Endothelial cell (in vitro differentiated cells): ENCODE measurements around the gene AGBL1. TPM values are rescaled to one million over a fixed set of nuclear protein-coding genes. Genes with fewer than 3 reads are reported as not detected.

Experiments used
- DNase-seq: peaks from one replicate; pipeline ENCODE4 v3.0.0; 2021; ENCODE audit warnings: low spot score
- H3K27ac Mint-ChIP-seq: one replicate; pipeline ENCODE4 v1.8.0; 2021; ENCODE audit warnings: mixed read lengths, inconsistent platforms; ENCODE audit not compliant: unreplicated experiment
- H3K27me3 Mint-ChIP-seq: one replicate; pipeline ENCODE4 v1.8.0; 2021; ENCODE audit warnings: mild to moderate bottlenecking, moderate library complexity, mixed read lengths, inconsistent platforms; ENCODE audit not compliant: unreplicated experiment
- H3K36me3 Mint-ChIP-seq: one replicate; pipeline ENCODE4 v1.8.0; 2021; ENCODE audit warnings: mild to moderate bottlenecking, low read depth, mixed read lengths, inconsistent platforms; ENCODE audit not compliant: unreplicated experiment
- H3K4me1 Mint-ChIP-seq: one replicate; pipeline ENCODE4 v1.8.0; 2021; ENCODE audit warnings: mild to moderate bottlenecking, mixed read lengths, inconsistent platforms; ENCODE audit not compliant: unreplicated experiment
- H3K4me3 Mint-ChIP-seq: one replicate; pipeline ENCODE4 v1.8.0; 2021; ENCODE audit warnings: mild to moderate bottlenecking, mixed read lengths, inconsistent platforms; ENCODE audit not compliant: unreplicated experiment
- H3K9me3 Mint-ChIP-seq: one replicate; pipeline ENCODE4 v1.8.0; 2021; ENCODE audit warnings: mixed read lengths, inconsistent platforms; ENCODE audit not compliant: unreplicated experiment
- total RNA-seq: library from RNA; stranded (reverse); fragmentation: NEBNext Ultra II Directional; extraction: Animal tissue kit (Norgen Biotek cat#: 25700); gene quantifications from one replicate; pipeline ENCODE4 v1.2.1, GENCODE V29; 2021; ENCODE audit not compliant: unreplicated experiment
- TF ChIP-seq, protein P1 (sequence below): fragments of 200-600 bp; sonication (generic); IDR thresholded peaks from one replicate; pipeline ENCODE4 v1.5.0; 2021; ENCODE audit warnings: antibody characterized with exemption; ENCODE audit not compliant: unreplicated experiment

Gene AGBL1
- total RNA-seq, 1 donor from 2014 or later: 0.03 TPM

GRCh38 chr15:86691091-86691663, 611.5 kb downstream of the AGBL1 start:
- H3K27me3 Mint-ChIP-seq: no peaks in the 10 kb centered on the region
- H3K4me3 Mint-ChIP-seq: no peak overlapping the region
- H3K4me1 Mint-ChIP-seq: no peaks in the 10 kb centered on the region
- no peaks in the 10 kb centered on the region for H3K9me3 Mint-ChIP-seq
- no peaks in the 10 kb centered on the region for H3K36me3 Mint-ChIP-seq
- TF ChIP-seq, protein P1, sequence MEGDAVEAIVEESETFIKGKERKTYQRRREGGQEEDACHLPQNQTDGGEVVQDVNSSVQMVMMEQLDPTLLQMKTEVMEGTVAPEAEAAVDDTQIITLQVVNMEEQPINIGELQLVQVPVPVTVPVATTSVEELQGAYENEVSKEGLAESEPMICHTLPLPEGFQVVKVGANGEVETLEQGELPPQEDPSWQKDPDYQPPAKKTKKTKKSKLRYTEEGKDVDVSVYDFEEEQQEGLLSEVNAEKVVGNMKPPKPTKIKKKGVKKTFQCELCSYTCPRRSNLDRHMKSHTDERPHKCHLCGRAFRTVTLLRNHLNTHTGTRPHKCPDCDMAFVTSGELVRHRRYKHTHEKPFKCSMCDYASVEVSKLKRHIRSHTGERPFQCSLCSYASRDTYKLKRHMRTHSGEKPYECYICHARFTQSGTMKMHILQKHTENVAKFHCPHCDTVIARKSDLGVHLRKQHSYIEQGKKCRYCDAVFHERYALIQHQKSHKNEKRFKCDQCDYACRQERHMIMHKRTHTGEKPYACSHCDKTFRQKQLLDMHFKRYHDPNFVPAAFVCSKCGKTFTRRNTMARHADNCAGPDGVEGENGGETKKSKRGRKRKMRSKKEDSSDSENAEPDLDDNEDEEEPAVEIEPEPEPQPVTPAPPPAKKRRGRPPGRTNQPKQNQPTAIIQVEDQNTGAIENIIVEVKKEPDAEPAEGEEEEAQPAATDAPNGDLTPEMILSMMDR: no peak
- no peak for DNase-seq
- no peak overlapping the region for H3K27ac Mint-ChIP-seq

- no peak for DNase-seq
- H3K4me1 Mint-ChIP-seq: no peaks in the 10 kb centered on the region
- no peaks in the 10 kb centered on the region for H3K9me3 Mint-ChIP-seq
- no peak overlapping the region for H3K4me3 Mint-ChIP-seq
- H3K36me3 Mint-ChIP-seq: no peaks in the 10 kb centered on the region
- TF ChIP-seq, protein P1: no peak
- peaks cover 3% of the 10 kb centered on the region for H3K27me3 Mint-ChIP-seq
- H3K27ac Mint-ChIP-seq: no peak overlapping the region
These were observed 621.4 kb downstream of the AGBL1 start for GRCh38 chr15:86700864-86701610.

GRCh38 chr15:86701611-86701963, 621.9 kb downstream of the AGBL1 start:
- peaks cover 3% of the 10 kb centered on the region for H3K27me3 Mint-ChIP-seq
- DNase-seq: no peak
- TF ChIP-seq, protein P1: no peak
- H3K4me1 Mint-ChIP-seq: no peaks in the 10 kb centered on the region
- no peaks in the 10 kb centered on the region for H3K36me3 Mint-ChIP-seq
- no peak overlapping the region for H3K4me3 Mint-ChIP-seq
- H3K9me3 Mint-ChIP-seq: no peaks in the 10 kb centered on the region
- H3K27ac Mint-ChIP-seq: no peak overlapping the region

GRCh38 chr15:86706813-86707212, 627.1 kb downstream of the AGBL1 start:
- H3K36me3 Mint-ChIP-seq: no peaks in the 10 kb centered on the region
- no peaks in the 10 kb centered on the region for H3K9me3 Mint-ChIP-seq
- H3K27ac Mint-ChIP-seq: no peak overlapping the region
- peaks cover 2% of the 10 kb centered on the region for H3K27me3 Mint-ChIP-seq
- no peak for DNase-seq
- no peaks in the 10 kb centered on the region for H3K4me1 Mint-ChIP-seq
- TF ChIP-seq, protein P1: no peak
- no peak overlapping the region for H3K4me3 Mint-ChIP-seq

- TF ChIP-seq, protein P1: no peak
- no peak for DNase-seq
- Mint-ChIP-seq H3K9me3 (no peaks in the 10 kb centered on the region), H3K27ac (no peak overlapping the region), H3K4me3 (no peak overlapping the region), H3K4me1 (no peaks in the 10 kb centered on the region), H3K36me3 (no peaks in the 10 kb centered on the region), H3K27me3 (no peaks in the 10 kb centered on the region)
These were observed 631.8 kb downstream of the AGBL1 start for GRCh38 chr15:86711476-86711875.
